ENCODE measurements around the gene RNPEPL1.

Gene RNPEPL1

DNA sequence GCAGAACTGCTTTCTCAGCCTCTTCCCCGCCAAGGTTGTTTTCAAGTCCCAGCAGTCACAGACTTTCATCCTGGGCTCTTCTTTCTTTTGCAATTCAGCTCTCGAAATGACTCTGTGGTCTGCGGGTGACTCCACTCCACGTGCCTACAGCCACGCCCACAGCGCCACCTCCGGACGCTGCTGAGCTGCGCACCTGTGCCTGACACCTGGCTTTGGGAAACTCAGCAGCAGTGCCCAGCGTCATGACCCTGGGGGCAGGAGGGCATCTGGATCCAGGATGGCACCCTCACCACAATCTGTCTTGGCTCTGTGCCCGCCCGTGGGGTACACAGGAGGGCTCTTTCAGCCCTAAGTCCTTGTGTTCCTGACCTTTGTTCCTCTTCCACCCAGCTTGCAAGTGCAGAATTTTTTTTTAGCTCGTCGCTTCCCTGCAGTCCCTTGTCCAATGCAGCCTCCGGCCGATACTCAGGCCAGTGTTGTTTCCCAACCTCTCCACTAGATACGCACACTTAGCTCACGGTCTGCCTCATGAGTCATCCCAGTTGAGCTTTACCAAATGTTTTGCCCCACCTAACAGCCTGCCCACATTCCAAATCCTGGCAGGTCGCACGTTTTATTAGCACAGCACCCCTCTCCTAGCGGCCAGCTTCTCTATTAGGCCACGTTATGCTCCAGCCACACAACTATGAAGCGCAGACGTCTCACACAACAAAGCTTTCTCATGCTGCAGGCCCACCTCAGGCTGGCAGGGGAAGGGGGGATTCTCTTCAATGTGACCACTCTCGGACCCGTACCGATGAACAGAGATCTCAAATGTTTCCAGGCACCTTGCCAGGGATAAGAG is 11.7 kb downstream of the RNPEPL1 start:
- peak; percentile 33; the same call in 1 of the 2 replicates for TF ChIP-seq CTCF (IDR thresholded peaks at IDR 0.05)

DNA sequence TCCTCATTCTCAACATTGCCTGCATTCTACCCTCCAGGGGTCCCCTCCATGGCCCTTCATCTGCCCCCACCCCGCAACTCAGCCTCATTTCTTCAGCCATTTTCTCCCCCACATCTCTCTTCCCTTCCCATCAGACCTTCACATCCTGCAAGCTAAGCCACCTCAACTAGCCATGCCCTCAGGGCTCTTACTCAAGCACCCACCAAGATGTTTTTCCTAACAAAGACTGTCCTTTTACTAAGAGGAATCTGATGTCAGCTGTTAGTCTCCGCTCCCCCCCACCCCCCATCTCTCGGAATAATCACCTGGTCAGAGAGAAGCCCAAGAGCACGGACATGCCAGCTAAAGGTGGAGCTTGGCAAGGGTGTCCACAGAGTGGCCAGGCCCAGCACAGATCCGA is 13.5 kb downstream of the RNPEPL1 start:
- no peak for TF ChIP-seq CTCF (IDR thresholded peaks at IDR 0.05)

- TF ChIP-seq CTCF (IDR thresholded peaks at IDR 0.05): no peak
Observed at GRCh38 chr2:240582781-240583180, 14.5 kb downstream of the RNPEPL1 start.

GRCh38 chr2:240583774-240584173 is 15.5 kb downstream of the RNPEPL1 start:
- TF ChIP-seq CTCF (IDR thresholded peaks at IDR 0.05): no peak

- no peak for TF ChIP-seq CTCF (IDR thresholded peaks at IDR 0.05)
Observed at GRCh38 chr2:240584486-240585031, 16.3 kb downstream of the RNPEPL1 start.

GRCh38 chr2:240585101-240585500 is 16.8 kb downstream of the RNPEPL1 start:
- TF ChIP-seq CTCF (IDR thresholded peaks at IDR 0.05): no peak

DNA sequence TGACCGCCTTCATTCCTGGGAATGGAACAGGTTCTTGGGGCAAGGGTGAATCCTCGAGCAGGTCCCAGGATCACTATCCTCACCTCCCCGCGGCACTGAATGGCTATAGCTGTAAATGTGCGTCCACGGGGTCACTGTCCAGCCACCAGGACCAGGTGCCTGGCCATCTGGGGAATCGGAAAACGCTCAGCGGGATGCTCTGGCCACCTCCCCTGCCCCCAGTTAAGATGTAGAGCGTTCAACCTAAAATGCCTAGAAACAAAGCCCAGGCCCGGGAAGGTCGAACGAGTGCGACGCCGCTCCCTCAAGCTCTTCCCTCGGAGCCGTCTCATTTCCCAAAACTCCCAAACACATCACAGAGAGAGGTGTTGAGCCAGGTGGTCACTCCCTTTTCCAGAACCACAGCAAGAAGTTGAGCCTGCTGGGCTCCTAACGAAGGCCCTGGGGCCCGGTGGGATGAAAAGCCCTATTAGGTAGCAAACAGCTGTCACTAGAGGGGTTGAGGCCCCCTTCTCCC is 17.5 kb downstream of the RNPEPL1 start:
- TF ChIP-seq CTCF (IDR thresholded peaks at IDR 0.05): no peak

All from LNCAP (cell line).